K562 (cell line): ENCODE measurements around the gene CRHR1. TPM values are rescaled to one million over a fixed set of nuclear protein-coding genes. Genes with fewer than 3 reads are reported as not detected.

Experiments used
- ATAC-seq: fragments of 200-7000 bp; cut with Tn5 transposase; 3 replicates; pipeline ENCODE4 v1.9.1; 2020; ENCODE audit warnings: moderate library complexity
- BruUV-seq: library from RNA; stranded (reverse); fragments of 400-500 nt; replicated peaks from 2 replicates; lab custom pipeline; 2021; lab: Mats Ljungman, UMichigan
- CTCF ChIA-PET: fragments of 300-600 bp; formaldehyde crosslinking; extraction: SDS; loops from one replicate; lab custom pipeline; 2021; ENCODE audit warnings: low intra/inter-chr PET ratio; lab: Yijun Ruan, JAX
- POLR2A ChIA-PET: fragments of 300-600, 350-650 bp; sonication (Branson Sonifier 250); formaldehyde crosslinking; extraction: SDS; loops from one replicate; lab custom pipeline; 2021; ENCODE audit warnings: antibody characterized with exemption, inconsistent platforms; lab: Yijun Ruan, JAX
- DNase-seq, 4 experiments: peaks; one replicate each; pipeline versions ENCODE4 v3.0.0 to v3.0.0-alpha.2; 2011 to 2018; ENCODE audit warnings: low spot score in 3 of 4, mixed read lengths in 3 of 4; ENCODE audit errors: extremely low read depth in 1 of 4
- FAIRE-seq: peaks from 2 replicates; lab custom pipeline; 2011; peaks lifted over from hg19 to GRCh38; lab: Jason Lieb, UNC
- H2AFZ ChIP-seq: 2 replicates; pipeline ENCODE4 v1.6.0; 2011; ENCODE audit warnings: low read depth, low read length, control low read depth, inconsistent platforms
- H3K27ac ChIP-seq: fragments of 200-600 bp; 3 replicates; pipeline ENCODE4 v1.8.0; 2011; ENCODE audit warnings: low read depth, mild to moderate bottlenecking, control low read depth, inconsistent platforms, low read length, moderate library complexity, mixed read lengths; ENCODE audit errors: extremely low read depth
- H3K27me3 ChIP-seq, 2 experiments: fragments of 300-600 bp in 1 of 2; 2 replicates in 1 of 2; 3 replicates in 1 of 2; pipeline versions ENCODE4 v1.6.0 to v1.8.0; 2011; ENCODE audit warnings: inconsistent platforms in 2 of 2, low read length in 2 of 2, mild to moderate bottlenecking in 1 of 2, mixed read lengths in 1 of 2, moderate library complexity in 1 of 2; ENCODE audit not compliant: control insufficient read depth in 2 of 2, insufficient read depth in 2 of 2
- H3K36me3 ChIP-seq: fragments of 300-600 bp; 3 replicates; pipeline ENCODE4 v1.8.0; 2011; ENCODE audit warnings: mild to moderate bottlenecking, low read length, inconsistent platforms; ENCODE audit not compliant: control insufficient read depth, insufficient read depth
- H3K4me1 ChIP-seq, 2 experiments: fragments of 200-600 bp in 1 of 2; replicated peaks in 1 of 2; 2 replicates in 1 of 2; 3 replicates in 1 of 2; pipeline versions ENCODE4 v1.5.1 to v1.8.0; 2011; ENCODE audit warnings: inconsistent platforms in 2 of 2, low read length in 2 of 2, mild to moderate bottlenecking in 1 of 2, mixed read lengths in 1 of 2, moderate library complexity in 1 of 2; ENCODE audit not compliant: control insufficient read depth in 2 of 2, insufficient read depth in 2 of 2
- H3K4me2 ChIP-seq: 2 replicates; pipeline ENCODE4 v1.6.1; 2011; ENCODE audit warnings: low read length, control low read depth, inconsistent platforms, mixed read lengths; ENCODE audit not compliant: insufficient read depth
- H3K4me3 ChIP-seq: fragments of 200-600 bp; sonication (generic), shearing (Covaris generic); 2 replicates; pipeline ENCODE4 v1.5.1; 2016; ENCODE audit warnings: control low read depth, inconsistent platforms
- H3K79me2 ChIP-seq: fragments of 200-600 bp; 3 replicates; pipeline ENCODE4 v1.8.0; 2011; ENCODE audit warnings: low read length, inconsistent platforms; ENCODE audit not compliant: control insufficient read depth, insufficient read depth
- H3K9ac ChIP-seq, 2 experiments: 2 replicates each; pipeline versions ENCODE4 v1.6.0 to v1.6.1; 2011; ENCODE audit warnings: low read depth in 2 of 2, low read length in 2 of 2, control low read depth in 1 of 2, inconsistent platforms in 1 of 2, mild to moderate bottlenecking in 1 of 2, mixed read lengths in 1 of 2; ENCODE audit not compliant: insufficient read depth in 1 of 2
- H3K9me1 ChIP-seq: one replicate; pipeline ENCODE4 v1.6.0; 2011; ENCODE audit warnings: inconsistent platforms, mild to moderate bottlenecking, low read length, moderate library complexity; ENCODE audit not compliant: control insufficient read depth, insufficient read depth
- H3K9me3 ChIP-seq: replicated peaks from 2 replicates; pipeline ENCODE4 v1.5.1; 2011; ENCODE audit warnings: low read depth, low read length, inconsistent platforms; ENCODE audit not compliant: control insufficient read depth, insufficient read depth
- H4K20me1 ChIP-seq: replicated peaks from 2 replicates; pipeline ENCODE4 v1.6.1; 2011; ENCODE audit warnings: low read length, inconsistent platforms, mixed read lengths; ENCODE audit not compliant: control insufficient read depth, insufficient read depth
- ADNP ChIP-seq: fragments of 200-800 bp; sonication (Bioruptor generic); IDR thresholded peaks from 2 replicates; pipeline ENCODE4 v1.6.1; 2016; ENCODE audit warnings: missing genetic modification characterization, missing compliant biosample characterization
- ARID2 ChIP-seq: fragments of 450-650 bp; IDR thresholded peaks from 2 replicates; pipeline ENCODE4 v1.6.1; 2017; ENCODE audit warnings: antibody characterized with exemption, mild to moderate bottlenecking
- ATF1 ChIP-seq, 2 experiments: fragments of 450-650 bp in 1 of 2; IDR thresholded peaks; 2 replicates each; pipeline ENCODE4 v1.6.1; 2016; ENCODE audit warnings: missing compliant biosample characterization in 1 of 2, missing genetic modification characterization in 1 of 2
- EP400 ChIP-seq: fragments of 450-650 bp; IDR thresholded peaks from 2 replicates; pipeline ENCODE4 v1.6.1; 2017; ENCODE audit warnings: antibody characterized with exemption, mild to moderate bottlenecking, moderate library complexity
- KDM4B ChIP-seq, 2 experiments: fragments of 450-650 bp in 1 of 2; sonication (generic) in 1 of 2; IDR thresholded peaks; 2 replicates each; pipeline ENCODE4 v1.6.1; 2016 to 2017; ENCODE audit warnings: borderline replicate concordance in 2 of 2, antibody characterized with exemption in 1 of 2, low read depth in 1 of 2, mild to moderate bottlenecking in 1 of 2
- NFRKB ChIP-seq: fragments of 450-650 bp; IDR thresholded peaks from 2 replicates; pipeline ENCODE4 v1.6.1; 2016; ENCODE audit warnings: low read depth
- NR2C2 ChIP-seq, 2 experiments: fragments of 200-800 bp in 1 of 2; sonication (Bioruptor generic) in 1 of 2; sonication (generic) in 1 of 2; formaldehyde crosslinking in 1 of 2; IDR thresholded peaks; 2 replicates each; pipeline versions ENCODE4 v1.6.1 to v1.8.0; 2016 to 2022; ENCODE audit warnings: mild to moderate bottlenecking in 1 of 2, missing compliant biosample characterization in 1 of 2, missing genetic modification characterization in 1 of 2, missing genetic modification reagents in 1 of 2
- POU5F1 ChIP-seq: fragments of 150-350 bp; IDR thresholded peaks from 2 replicates; pipeline ENCODE4 v1.6.1; 2014; ENCODE audit warnings: borderline replicate concordance, low read length, low read depth, mild to moderate bottlenecking; ENCODE audit not compliant: partially characterized antibody
- RFX5 ChIP-seq: IDR thresholded peaks from 2 replicates; pipeline ENCODE4 v1.6.1; 2011; ENCODE audit warnings: low read depth, mild to moderate bottlenecking, improper control_type of control experiment, low read length
- SMAD4 ChIP-seq: fragments of 250-450 bp; sonication (Bioruptor Pico); conservative IDR thresholded peaks from 2 replicates; pipeline ENCODE4 v1.8.0; 2021; ENCODE audit warnings: inconsistent platforms, mild to moderate bottlenecking, moderate library complexity
- SMARCA5 ChIP-seq: fragments of 450-650 bp; IDR thresholded peaks from 2 replicates; pipeline ENCODE4 v1.6.1; 2016
- SP1 ChIP-seq: sonication (generic); formaldehyde crosslinking; IDR thresholded peaks from 2 replicates; pipeline ENCODE4 v1.8.1; 2022; ENCODE audit warnings: mild to moderate bottlenecking, missing genetic modification reagents
- TAL1 ChIP-seq: fragments of 450-650 bp; IDR thresholded peaks from 2 replicates; pipeline ENCODE4 v1.6.1; 2016; ENCODE audit warnings: mild to moderate bottlenecking
- ZBTB49 ChIP-seq: sonication (generic); formaldehyde crosslinking; IDR thresholded peaks from 2 replicates; pipeline ENCODE4 v1.8.0; 2022; ENCODE audit warnings: missing genetic modification reagents, mild to moderate bottlenecking, borderline replicate concordance
- ZFP1 ChIP-seq: fragments of 450-650 bp; formaldehyde crosslinking; IDR thresholded peaks from 2 replicates; pipeline ENCODE4 v1.4.0; 2020; ENCODE audit warnings: mild to moderate bottlenecking, mixed read lengths
- ZNF184 ChIP-seq: sonication (generic); formaldehyde crosslinking; IDR thresholded peaks from 2 replicates; pipeline ENCODE4 v1.5.0; 2020; ENCODE audit warnings: missing genetic modification reagents
- ZNF324 ChIP-seq: fragments of 250-450 bp; sonication (Bioruptor Pico); IDR thresholded peaks from 2 replicates; pipeline ENCODE4 v1.4.0; 2020; ENCODE audit warnings: mild to moderate bottlenecking
- ZNF695 ChIP-seq: fragments of 450-650 bp; formaldehyde crosslinking; IDR thresholded peaks from 2 replicates; pipeline ENCODE4 v1.4.0; 2020; ENCODE audit warnings: mild to moderate bottlenecking, moderate library complexity
- WGBS: fragments of 100-300 bp; shearing (Covaris generic); methylation state at CpG from one replicate; pipeline ENCODE4 v1.1.6; 2016; ENCODE audit warnings: low coverage, mixed read lengths; ENCODE audit not compliant: insufficient coverage; ENCODE audit errors: missing lambda C conversion rate; 5-methylcytosine and 5-hydroxymethylcytosine counted together
- in situ Hi-C: fragments of 300-500 bp; cut with MboI; formaldehyde crosslinking; loops from 4 replicates; pipeline ENCODE4 v1.15.0; 2018; ENCODE audit warnings: inconsistent platforms, mixed read lengths
- intact Hi-C: fragments of 100-400 bp; cut with micrococcal nuclease; formaldehyde crosslinking; loops from 2 replicates; pipeline ENCODE4 v1.14.2; 2022
- polyA plus RNA-seq, 8 experiments: library from polyadenylated mRNA; depleted of rRNA in 4 of 8; stranded (reverse) in 5 of 8; unstranded in 3 of 8; fragments of >200 nt; fragmentation: Nextera tagmentation in 2 of 8; fragmentation: Illumina TruSeq in 1 of 8; extraction: Ambion mirVana in 2 of 8; extraction: Trizol in 1 of 8; gene quantifications; 2 replicates each; pipeline versions ENCODE4 v1.2.1 to v1.2.3, GENCODE V29; 2011 to 2014; ENCODE audit warnings: inconsistent platforms in 1 of 8, missing spikeins in 1 of 8
- total RNA-seq, 7 experiments: library from RNA; depleted of rRNA in 6 of 7; stranded (reverse); fragments of >200 nt in 6 of 7; fragmentation: Illumina TruSeq in 2 of 7; extraction: Trizol in 2 of 7; gene quantifications; 2 replicates each; pipeline versions ENCODE4 v1.2.1 to v1.2.3, GENCODE V29; 2011 to 2021; ENCODE audit warnings: low replicate concordance in 1 of 7
- TF ChIP-seq, protein P1 (sequence below): fragments of 450-650 bp; conservative IDR thresholded peaks from 2 replicates; pipeline ENCODE4 v1.6.1; 2016; ENCODE audit warnings: missing genetic modification characterization, low read depth, mild to moderate bottlenecking, control low read depth, missing compliant biosample characterization

Gene CRHR1
- total and polyA plus RNA-seq, 9 of the 15 experiments (the other 6 are each of a cell fraction or from before 2014, with no cell fraction given), result 0.05 TPM; not detected in 8

GRCh38 chr17:45745601-45746494 is 38.3 kb upstream of the CRHR1 start:
- CTCF ChIA-PET, result no interaction called here
- no peak for FAIRE-seq

More at GRCh38 chr17:45745601-45746494, 38.3 kb upstream of the CRHR1 start:
- intact Hi-C loops (no loop called here), in situ Hi-C loops (no loop called here)
- POLR2A ChIA-PET, result interaction anchor here (0.6 to 0.7 kb wide), 2 partner anchors 36 to 61 kb away, joined by 3 read pairs; no protein-coding TSS in a partner anchor
- no peak overlapping the region for H2AFZ ChIP-seq
- TF ChIP-seq RFX5, result no peak
- TF ChIP-seq ARID2, result no peak
- TF ChIP-seq, protein P1, sequence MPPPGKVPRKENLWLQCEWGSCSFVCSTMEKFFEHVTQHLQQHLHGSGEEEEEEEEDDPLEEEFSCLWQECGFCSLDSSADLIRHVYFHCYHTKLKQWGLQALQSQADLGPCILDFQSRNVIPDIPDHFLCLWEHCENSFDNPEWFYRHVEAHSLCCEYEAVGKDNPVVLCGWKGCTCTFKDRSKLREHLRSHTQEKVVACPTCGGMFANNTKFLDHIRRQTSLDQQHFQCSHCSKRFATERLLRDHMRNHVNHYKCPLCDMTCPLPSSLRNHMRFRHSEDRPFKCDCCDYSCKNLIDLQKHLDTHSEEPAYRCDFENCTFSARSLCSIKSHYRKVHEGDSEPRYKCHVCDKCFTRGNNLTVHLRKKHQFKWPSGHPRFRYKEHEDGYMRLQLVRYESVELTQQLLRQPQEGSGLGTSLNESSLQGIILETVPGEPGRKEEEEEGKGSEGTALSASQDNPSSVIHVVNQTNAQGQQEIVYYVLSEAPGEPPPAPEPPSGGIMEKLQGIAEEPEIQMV, result no peak
- TF ChIP-seq SMAD4, result no peak
- TF ChIP-seq ZNF324, result no peak
- TF ChIP-seq SMARCA5, result no peak
- no peak for TF ChIP-seq ZFP1
- TF ChIP-seq ADNP (tag), result no peak
- no peak for TF ChIP-seq EP400
- TF ChIP-seq POU5F1, result no peak
- no peak for TF ChIP-seq NFRKB
- TF ChIP-seq TAL1, result no peak
- TF ChIP-seq SP1 (CRISPR knock-in tag), result no peak
- TF ChIP-seq ATF1 (CRISPR knock-in tag; IDR thresholded peaks at IDR 0.05), result no peak
- TF ChIP-seq ATF1 (tag; IDR thresholded peaks at IDR 0.05), result no peak
- no peak for TF ChIP-seq KDM4B (IDR thresholded peaks at IDR 0.05; ENCODE audit: borderline replicate concordance in 2 of 2, low read depth in 1 of 2)
- TF ChIP-seq ZBTB49 (CRISPR knock-in tag), result no peak
- TF ChIP-seq ZNF184, result no peak
- no peak for TF ChIP-seq ZNF695 (CRISPR knock-in tag)
- TF ChIP-seq NR2C2 (CRISPR knock-in tag; IDR thresholded peaks at IDR 0.05), result no peak
- TF ChIP-seq NR2C2 (tag; IDR thresholded peaks at IDR 0.05), result no peak
- no peak for ATAC-seq
- H3K9me1 ChIP-seq, result peaks cover 3% of the 10 kb centered on the region
- no peak for DNase-seq
- no peak overlapping the region for H3K4me3 ChIP-seq
- H3K27ac ChIP-seq, result no peak overlapping the region
- no peaks in the 10 kb centered on the region for H3K4me1 ChIP-seq
- no peaks in the 10 kb centered on the region for H3K9me3 ChIP-seq
- no peak overlapping the region for H3K4me2 ChIP-seq
- H4K20me1 ChIP-seq, result no peaks in the 10 kb centered on the region
- no peaks in the 10 kb centered on the region for H3K36me3 ChIP-seq
- WGBS, result 2% methylated on average over 10 of the region's 11 CpGs
- no peaks in the 10 kb centered on the region for H3K79me2 ChIP-seq
- BruUV-seq, result no TSS peak
- no peak overlapping the region for H3K9ac ChIP-seq
- peaks cover 9 to 52% of the 10 kb centered on the region in 2 experiments; a peak in 3 of 5 replicates for H3K27me3 ChIP-seq
